Esophagus squamous epithelium (tissue), 5 donors: ENCODE data around the gene SCAF1. TPM values are rescaled to one million over a fixed set of nuclear protein-coding genes. Genes with fewer than 3 reads are reported as not detected.

Source experiments
- DNase-seq: peaks from one replicate; lab custom pipeline; 2025; lab: John Stamatoyannopoulos, UW
- H3K27ac ChIP-seq, 4 donors: fragments of 200-600 bp; sonication (generic); one replicate each; pipeline ENCODE4 v1.5.1; 2016 to 2019; ENCODE audit warnings: mild to moderate bottlenecking in 1 of 4
- H3K27me3 ChIP-seq, 4 donors: fragments of 200-600 bp; sonication (generic); 1 replicate in 3 of 4; 2 replicates in 1 of 4; pipeline versions ENCODE4 v1.5.1 to v1.6.0; 2017 to 2021; ENCODE audit warnings: antibody characterized with exemption in 1 of 4
- H3K36me3 ChIP-seq, 3 donors: fragments of 200-600 bp; sonication (generic); one replicate each; pipeline ENCODE4 v1.5.1; 2016 to 2019
- H3K4me1 ChIP-seq, 3 donors: fragments of 200-600 bp; sonication (generic); one replicate each; pipeline ENCODE4 v1.5.1; 2017 to 2019
- H3K4me3 ChIP-seq, 4 donors: fragments of 200-600 bp; sonication (generic); 1 replicate in 3 of 4; 2 replicates in 1 of 4; pipeline ENCODE4 v1.5.1; 2016 to 2019; ENCODE audit warnings: mild to moderate bottlenecking in 2 of 4, moderate library complexity in 1 of 4
- H3K9me3 ChIP-seq, 3 donors: fragments of 200-600 bp; sonication (generic); one replicate each; pipeline ENCODE4 v1.5.1; 2016 to 2019
- CTCF ChIP-seq, 6 experiments: fragments of 450-650 bp in 4 of 6; fragments of 200-600 bp in 2 of 6; sonication (generic) in 2 of 6; IDR thresholded peaks; one replicate each; pipeline ENCODE4 v1.5.1; 2016 to 2019; ENCODE audit warnings: antibody characterized with exemption in 6 of 6, mild to moderate bottlenecking in 4 of 6, moderate library complexity in 4 of 6
- POLR2A ChIP-seq, 4 donors: fragments of 450-650 bp; IDR thresholded peaks; one replicate each; pipeline ENCODE4 v1.6.1; 2017; ENCODE audit warnings: antibody characterized with exemption in 4 of 4, mild to moderate bottlenecking in 4 of 4, moderate library complexity in 3 of 4
- WGBS, 2 donors: methylation state at CpG; one replicate each; pipeline ENCODE4 v1.1.5; 2018; 5-methylcytosine and 5-hydroxymethylcytosine counted together
- intact Hi-C: fragments of 100-400 bp; cut with DNase I; formaldehyde crosslinking; loops from one replicate; pipeline ENCODE4 v1.15.0; 2022
- total RNA-seq, 4 donors: library from RNA; depleted of rRNA; stranded (reverse); fragments of >200 nt; gene quantifications; one replicate each; pipeline ENCODE4 v1.1.0, GENCODE V29; 2016
- donor health status: DM: yes; HTN: yes; CAD: no.

Gene SCAF1
- total RNA-seq, 4 donors from 2014 or later = 11.0 to 24.8 (median 15.2) TPM

- TF ChIP-seq CTCF (IDR thresholded peaks at IDR 0.05) (no peak), POLR2A (IDR thresholded peaks at IDR 0.05) (no peak)
- H3K9me3 ChIP-seq = no peaks in the 10 kb centered on the region
- peaks cover 49 to 88% (median 61%) of the 10 kb centered on the region in 3 donors for H3K36me3 ChIP-seq
- DNase-seq = no peak
- no peak overlapping the region for H3K4me3 ChIP-seq
- H3K27ac ChIP-seq = no peak overlapping the region
- no CpG with 5 or more reads among the region's 29 CpGs for WGBS, 2 donors
- intact Hi-C loops = no loop called here
- no peaks in the 10 kb centered on the region for H3K27me3 ChIP-seq
- peaks cover 12 to 31% (median 14%) of the 10 kb centered on the region in 3 donors for H3K4me1 ChIP-seq
These were observed 44.4 kb upstream of the SCAF1 start for GRCh38 chr19:49597703-49597974.

- Histone ChIP-seq H3K27me3 (no peaks in the 10 kb centered on the region), H3K27ac (no peak overlapping the region), H3K4me1 (peaks cover 0 to 11% (median 2%) of the 10 kb centered on the region in 3 donors), H3K36me3 (peaks cover 46 to 100% (median 64%) of the 10 kb centered on the region in 3 donors), H3K9me3 (no peaks in the 10 kb centered on the region), H3K4me3 (no peak overlapping the region)
- TF ChIP-seq POLR2A (IDR thresholded peaks at IDR 0.05) = no peak
- no peak for TF ChIP-seq CTCF (IDR thresholded peaks at IDR 0.05)
- intact Hi-C loops = no loop called here
- no peak for DNase-seq
- WGBS, 2 donors = 93 to 97% methylated on average over 10 to 20 of the region's 26 CpGs
These were observed 42.4 kb upstream of the SCAF1 start for GRCh38 chr19:49599378-49600295.

- Histone ChIP-seq H3K9me3 (no peaks in the 10 kb centered on the region), H3K4me3 (no peak overlapping the region), H3K27me3 (no peaks in the 10 kb centered on the region), H3K27ac (no peak overlapping the region), H3K36me3 (peaks cover 27 to 100% (median 58%) of the 10 kb centered on the region in 3 donors), H3K4me1 (no peaks in the 10 kb centered on the region)
- TF ChIP-seq POLR2A (IDR thresholded peaks at IDR 0.05) = no peak
- no peak for TF ChIP-seq CTCF (IDR thresholded peaks at IDR 0.05)
- 86 to 98% methylated on average over 8 to 12 of the region's 38 CpGs for WGBS, 2 donors
- intact Hi-C loops = no loop called here
- DNase-seq = no peak
These were observed 40.4 kb upstream of the SCAF1 start for GRCh38 chr19:49601482-49602038.

GRCh38 chr19:49602806-49603205 is 39.2 kb upstream of the SCAF1 start:
- H3K36me3 ChIP-seq = peaks cover 15 to 100% (median 46%) of the 10 kb centered on the region in 3 donors
- intact Hi-C loops = no loop called here
- no peaks in the 10 kb centered on the region for H3K9me3 ChIP-seq
- no peak for DNase-seq
- TF ChIP-seq CTCF (IDR thresholded peaks at IDR 0.05) (no peak), POLR2A (IDR thresholded peaks at IDR 0.05) (no peak)
- WGBS, 2 donors = 74 to 93% methylated on average over 2 of the region's 2 CpGs
- H3K4me1 ChIP-seq = no peaks in the 10 kb centered on the region
- H3K4me3 ChIP-seq = no peak overlapping the region
- no peak overlapping the region for H3K27ac ChIP-seq
- H3K27me3 ChIP-seq = no peaks in the 10 kb centered on the region

GRCh38 chr19:49605605-49606004 is 36.4 kb upstream of the SCAF1 start:
- intact Hi-C loops = no loop called here

More at GRCh38 chr19:49605605-49606004, 36.4 kb upstream of the SCAF1 start:
- Histone ChIP-seq H3K9me3 (no peaks in the 10 kb centered on the region), H3K27me3 (no peaks in the 10 kb centered on the region), H3K27ac (no peak overlapping the region), H3K36me3 (peaks cover 9 to 100% (median 48%) of the 10 kb centered on the region in 3 donors), H3K4me1 (no peaks in the 10 kb centered on the region), H3K4me3 (no peak overlapping the region)
- DNase-seq = no peak
- TF ChIP-seq CTCF (IDR thresholded peaks at IDR 0.05) (no peak), POLR2A (IDR thresholded peaks at IDR 0.05) (no peak)
- 85 to 100% methylated on average over 1 to 5 of the region's 7 CpGs for WGBS, 2 donors
